GM12891 (cell line): ENCODE results near the gene NDUFA13.

ENCODE experiments used
- PAX5 ChIP-seq: IDR thresholded peaks from 2 replicates; pipeline ENCODE4 v1.6.1; 2011; ENCODE audit warnings: low read length, moderate library complexity, mild to moderate bottlenecking; ENCODE audit not compliant: insufficient read depth, severe bottlenecking
- POLR2A ChIP-seq: IDR thresholded peaks from 2 replicates; pipeline ENCODE4 v1.6.1; 2011; ENCODE audit warnings: low read depth, low read length, control low read depth
- POLR2AphosphoS5 ChIP-seq: IDR thresholded peaks from 2 replicates; pipeline ENCODE4 v1.6.1; 2011; ENCODE audit warnings: low read depth, low read length, control low read depth
- SPI1 ChIP-seq: IDR thresholded peaks from 2 replicates; pipeline ENCODE4 v1.6.1; 2011; ENCODE audit warnings: low read depth, low read length, control low read depth
- TAF1 ChIP-seq: IDR thresholded peaks from 2 replicates; pipeline ENCODE4 v1.6.1; 2011; ENCODE audit warnings: low read depth, low read length, control low read depth

DNA sequence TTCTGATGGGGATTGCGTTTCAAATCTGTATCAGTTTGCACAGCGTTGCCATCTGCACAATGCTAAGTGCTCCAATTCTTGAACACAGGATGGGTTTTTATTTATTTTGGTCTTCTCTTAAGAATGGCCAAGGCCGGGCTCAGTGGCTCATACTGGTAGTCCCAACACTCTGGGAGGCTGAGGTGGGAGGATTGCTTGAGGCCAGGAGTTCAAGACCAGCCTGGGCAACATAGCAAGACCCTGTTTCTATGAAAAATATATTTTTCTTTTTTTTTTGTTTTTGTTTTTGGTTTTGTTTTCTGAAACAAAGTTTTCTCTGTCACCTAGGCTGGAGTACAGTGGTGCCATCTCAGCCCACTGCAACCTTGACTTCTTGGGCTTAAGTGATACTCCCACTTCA is 7.2 kb downstream of the NDUFA13 start:
- no peak for TF ChIP-seq POLR2A
- TF ChIP-seq POLR2AphosphoS5: no peak
- TF ChIP-seq TAF1: no peak
- TF ChIP-seq PAX5: no peak
- TF ChIP-seq SPI1: no peak
